ENCODE data around the gene CDKL2. TPM values are rescaled to one million over a fixed set of nuclear protein-coding genes. Genes with fewer than 3 reads are reported as not detected.

Gene CDKL2
- polyA plus RNA-seq, 2 of the 4 experiments (the other 2 are of a cell fraction): 0.84 to 2.1 TPM

- Histone ChIP-seq H3K9me3 (no peaks in the 10 kb centered on the region), H3K4me1 (0 out of 3 replicates have a peak, but pooled peaks cover 4% of the 10 kb centered on the region), H3K4me3 (no peak overlapping the region), H3K27ac (no peak overlapping the region), H3K4me2 (no peak overlapping the region)
- FAIRE-seq (no peak), ATAC-seq (no peak), DNase-seq (ENCODE audit: low read depth in 1 of 2, low spot score in 1 of 2) (no peak)
- CTCF ChIA-PET: no interaction called here
- no peak for TF ChIP-seq HOXA7 (CRISPR knock-in tag; IDR thresholded peaks at IDR 0.05)
- no peak for TF ChIP-seq EHMT2 (IDR thresholded peaks at IDR 0.05; ENCODE audit: low read depth)
- no peak for TF ChIP-seq ZSCAN20 (CRISPR knock-in tag; IDR thresholded peaks at IDR 0.05)
- TF ChIP-seq EHF (CRISPR knock-in tag; IDR thresholded peaks at IDR 0.05): no peak
- no peak for TF ChIP-seq RAD21 (conservative IDR thresholded peaks at IDR 0.05 in 1 of 2, IDR thresholded peaks at IDR 0.05 in 1 of 2)
- no peak for TF ChIP-seq RARB (CRISPR knock-in tag; IDR thresholded peaks at IDR 0.05)
- TF ChIP-seq SREBF2 (IDR thresholded peaks at IDR 0.05): no peak
- TF ChIP-seq TFCP2L1 (CRISPR knock-in tag; IDR thresholded peaks at IDR 0.05): no peak
- TF ChIP-seq SMC3 (IDR thresholded peaks at IDR 0.05): no peak
- no peak for TF ChIP-seq HOXB13 (CRISPR knock-in tag; IDR thresholded peaks at IDR 0.05; ENCODE audit: low read depth)
- TF ChIP-seq MAX (IDR thresholded peaks at IDR 0.05): no peak
- TF ChIP-seq ATOH8 (CRISPR knock-in tag; IDR thresholded peaks at IDR 0.05; ENCODE audit: low read depth): no peak
- TF ChIP-seq TP53 (CRISPR knock-in tag; IDR thresholded peaks at IDR 0.05): no peak
- 75% methylated on average over 2 of the region's 2 CpGs for WGBS (ENCODE audit: missing lambda C conversion rate)
- POLR2A ChIA-PET: no interaction called here
These were observed 3.5 kb upstream of the CDKL2 start for GRCh38 chr4:75633846-75634245.

GRCh38 chr4:75630937-75631329 is 605 bp upstream of the CDKL2 start:
- no peak for DNase-seq (ENCODE audit: low read depth in 1 of 2, low spot score in 1 of 2)
- no peaks in the 10 kb centered on the region for H3K9me3 ChIP-seq
- WGBS (ENCODE audit: missing lambda C conversion rate): 71% methylated on average over 9 of the region's 9 CpGs
- peak overlapping the region; percentile 76 for H3K4me2 ChIP-seq
- ATAC-seq: peak in 1 of 2 experiments; percentile 12; a peak in 2 of 6 replicates
- ChIA-PET POLR2A (interaction anchor here (0.9 to 1.1 kb wide), 2 partner anchors 43 to 93 kb away, joined by 3 to 5 read pairs; partner anchors contain the start of gene USO1), CTCF (no interaction called here)
- no peak for FAIRE-seq
- H3K4me3 ChIP-seq: peak overlapping the region; percentile 84
- H3K4me1 ChIP-seq: 0 out of 3 replicates have a peak, but pooled peaks cover 4% of the 10 kb centered on the region
- H3K27ac ChIP-seq: peak overlapping the region; percentile 69 to 82
- TF ChIP-seq EHF (CRISPR knock-in tag; IDR thresholded peaks at IDR 0.05): no peak
- no peak for TF ChIP-seq POLR2A (IDR thresholded peaks at IDR 0.05; ENCODE audit: low read length)
- no peak for TF ChIP-seq HDAC2 (IDR thresholded peaks at IDR 0.05)
- TF ChIP-seq RFX5 (IDR thresholded peaks at IDR 0.05): no peak
- TF ChIP-seq FOSL2 (IDR thresholded peaks at IDR 0.05): no peak
- no peak for TF ChIP-seq FOSL2 (CRISPR knock-in tag; IDR thresholded peaks at IDR 0.05)
- TF ChIP-seq RAD21 (conservative IDR thresholded peaks at IDR 0.05 in 1 of 2, IDR thresholded peaks at IDR 0.05 in 1 of 2): no peak
- no peak for TF ChIP-seq GATA3 (IDR thresholded peaks at IDR 0.05; ENCODE audit: borderline replicate concordance)
- TF ChIP-seq E2F6 (IDR thresholded peaks at IDR 0.05; ENCODE audit: borderline replicate concordance, low read depth): no peak
- no peak for TF ChIP-seq BCL3 (IDR thresholded peaks at IDR 0.05)
- no peak for TF ChIP-seq ELK1 (IDR thresholded peaks at IDR 0.05; ENCODE audit: low read depth, low read length)
- no peak for TF ChIP-seq ZSCAN20 (CRISPR knock-in tag; IDR thresholded peaks at IDR 0.05)
- TF ChIP-seq EP300 (IDR thresholded peaks at IDR 0.05): no peak
